GM12878 (cell line): Measurements from ENCODE around the gene TMEM255B. TPM values are rescaled to one million over a fixed set of nuclear protein-coding genes. Genes with fewer than 3 reads are reported as not detected.

Experiments used
- EP300 ChIP-seq, 2 experiments: fragments of 150-350 bp in 1 of 2; IDR thresholded peaks; 2 replicates each; pipeline ENCODE4 v1.6.1; 2011 to 2012; ENCODE audit warnings: low read depth in 2 of 2, low read length in 2 of 2, borderline replicate concordance in 1 of 2, improper control_type of control experiment in 1 of 2, inconsistent platforms in 1 of 2; ENCODE audit not compliant: control insufficient read depth in 1 of 2
- ESRRA ChIP-seq: IDR thresholded peaks from 2 replicates; pipeline ENCODE4 v1.6.1; 2012; ENCODE audit warnings: mild to moderate bottlenecking, low read length, improper control_type of control experiment
- HSF1 ChIP-seq: fragments of 150-350 bp; IDR thresholded peaks from 2 replicates; pipeline ENCODE4 v1.6.1; 2014; ENCODE audit warnings: mild to moderate bottlenecking, low read depth, low read length
- NFXL1 ChIP-seq: fragments of 450-650 bp; IDR thresholded peaks from 2 replicates; pipeline ENCODE4 v1.6.1; 2017; ENCODE audit warnings: antibody characterized with exemption, mild to moderate bottlenecking, borderline replicate concordance
- NFYB ChIP-seq: IDR thresholded peaks from 2 replicates; pipeline ENCODE4 v1.6.1; 2011; ENCODE audit warnings: low read depth, mild to moderate bottlenecking, low read length, improper control_type of control experiment, moderate library complexity; ENCODE audit not compliant: insufficient read depth
- RAD51 ChIP-seq: fragments of 450-650 bp; IDR thresholded peaks from 2 replicates; pipeline ENCODE4 v1.6.1; 2016; ENCODE audit warnings: moderate library complexity, mild to moderate bottlenecking, inconsistent platforms
- STAT1 ChIP-seq: fragments of 450-650 bp; conservative IDR thresholded peaks from 2 replicates; pipeline ENCODE4 v1.6.1; 2014; ENCODE audit warnings: antibody characterized with exemption, mild to moderate bottlenecking
- TCF3 ChIP-seq: IDR thresholded peaks from 2 replicates; pipeline ENCODE4 v1.6.1; 2012; ENCODE audit warnings: low read depth, mild to moderate bottlenecking, low read length, borderline replicate concordance; ENCODE audit not compliant: insufficient read depth
- ZBTB40 ChIP-seq: fragments of 450-650 bp; IDR thresholded peaks from 2 replicates; pipeline ENCODE4 v1.6.1; 2016; ENCODE audit warnings: mild to moderate bottlenecking, moderate library complexity, borderline replicate concordance
- ZNF622 ChIP-seq: fragments of 450-650 bp; IDR thresholded peaks from 2 replicates; pipeline ENCODE4 v1.6.1; 2017; ENCODE audit warnings: mild to moderate bottlenecking, inconsistent platforms
- polyA plus RNA-seq, 11 experiments: library from polyadenylated mRNA; depleted of rRNA in 4 of 11; unstranded in 6 of 11; stranded (reverse) in 5 of 11; fragments of >200 nt; fragmentation: Nextera tagmentation in 4 of 11; fragmentation: Illumina TruSeq in 1 of 11; extraction: Ambion mirVana in 4 of 11; extraction: Trizol in 1 of 11; gene quantifications; 1 replicate in 1 of 11; 2 replicates in 10 of 11; pipeline versions ENCODE4 v1.2.1 to v1.2.3, GENCODE V29; 2011 to 2016; ENCODE audit warnings: inconsistent platforms in 2 of 11, missing spikeins in 2 of 11, low read depth in 1 of 11
- total RNA-seq, 4 experiments: library from RNA; depleted of rRNA in 3 of 4; stranded (reverse); fragments of >200 nt in 3 of 4; fragmentation: Illumina TruSeq in 1 of 4; extraction: Trizol in 1 of 4; gene quantifications; 2 replicates each; pipeline versions ENCODE4 v1.2.1 to v1.2.3, GENCODE V29; 2013 to 2021
- TF ChIP-seq, protein P1 (sequence below): fragments of 450-650 bp; IDR thresholded peaks from 2 replicates; pipeline ENCODE4 v1.6.1; 2018; ENCODE audit warnings: mild to moderate bottlenecking, low read depth, moderate library complexity; ENCODE audit not compliant: partially characterized antibody

Gene TMEM255B
- total and polyA plus RNA-seq, 10 of the 15 experiments (the other 5 are each of a cell fraction or from before 2014, with no cell fraction given), result 0.04 to 0.62 (median 0.13) TPM; not detected in 3

GRCh38 chr13:113744197-113745000, 14.6 kb upstream of the TMEM255B start (continued):
- TF ChIP-seq, protein P1, sequence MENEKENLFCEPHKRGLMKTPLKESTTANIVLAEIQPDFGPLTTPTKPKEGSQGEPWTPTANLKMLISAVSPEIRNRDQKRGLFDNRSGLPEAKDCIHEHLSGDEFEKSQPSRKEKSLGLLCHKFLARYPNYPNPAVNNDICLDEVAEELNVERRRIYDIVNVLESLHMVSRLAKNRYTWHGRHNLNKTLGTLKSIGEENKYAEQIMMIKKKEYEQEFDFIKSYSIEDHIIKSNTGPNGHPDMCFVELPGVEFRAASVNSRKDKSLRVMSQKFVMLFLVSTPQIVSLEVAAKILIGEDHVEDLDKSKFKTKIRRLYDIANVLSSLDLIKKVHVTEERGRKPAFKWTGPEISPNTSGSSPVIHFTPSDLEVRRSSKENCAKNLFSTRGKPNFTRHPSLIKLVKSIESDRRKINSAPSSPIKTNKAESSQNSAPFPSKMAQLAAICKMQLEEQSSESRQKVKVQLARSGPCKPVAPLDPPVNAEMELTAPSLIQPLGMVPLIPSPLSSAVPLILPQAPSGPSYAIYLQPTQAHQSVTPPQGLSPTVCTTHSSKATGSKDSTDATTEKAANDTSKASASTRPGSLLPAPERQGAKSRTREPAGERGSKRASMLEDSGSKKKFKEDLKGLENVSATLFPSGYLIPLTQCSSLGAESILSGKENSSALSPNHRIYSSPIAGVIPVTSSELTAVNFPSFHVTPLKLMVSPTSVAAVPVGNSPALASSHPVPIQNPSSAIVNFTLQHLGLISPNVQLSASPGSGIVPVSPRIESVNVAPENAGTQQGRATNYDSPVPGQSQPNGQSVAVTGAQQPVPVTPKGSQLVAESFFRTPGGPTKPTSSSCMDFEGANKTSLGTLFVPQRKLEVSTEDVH, result no peak
- TF ChIP-seq HSF1 (no peak), RAD51 (no peak), NFXL1 (no peak), ZBTB40 (no peak), TCF3 (no peak), EP300 (IDR thresholded peaks at IDR 0.05; ENCODE audit: borderline replicate concordance in 1 of 2, control insufficient read depth in 1 of 2, low read depth in 2 of 2, low read length in 2 of 2) (no peak), STAT1 (no peak), NFYB (no peak), ZNF622 (no peak), ESRRA (no peak)
- TF ChIP-seq, all 136 proteins: peak for 0
